Measurements from ENCODE around the gene ZNF564. TPM values are rescaled to one million over a fixed set of nuclear protein-coding genes. Genes with fewer than 3 reads are reported as not detected.

Gene ZNF564
- total RNA-seq, 1 donor from 2014 or later = 11.5 TPM

- no peaks in the 10 kb centered on the region for H3K9me3 ChIP-seq (ENCODE audit: insufficient read depth, low read depth, low read length)
- peak overlapping the region; percentile 41 for H3K4me2 ChIP-seq (ENCODE audit: low read length)
- no peaks in the 10 kb centered on the region for H3K79me2 ChIP-seq (ENCODE audit: insufficient read depth, low read length)
- H3K9ac ChIP-seq (ENCODE audit: low read length) = no peak overlapping the region
- peaks cover 4% of the 10 kb centered on the region for H3K4me1 ChIP-seq (ENCODE audit: insufficient read depth, low read length)
- Mint-ChIP-seq H3K4me1 (ENCODE audit: low read depth, unreplicated experiment) (peaks cover 2% of the 10 kb centered on the region), H3K27ac (ENCODE audit: unreplicated experiment) (no peak overlapping the region), H3K4me3 (ENCODE audit: unreplicated experiment) (no peak overlapping the region), H3K36me3 (ENCODE audit: low read depth, unreplicated experiment) (no peaks in the 10 kb centered on the region), H3K9me3 (ENCODE audit: unreplicated experiment) (peaks cover 6% of the 10 kb centered on the region), H3K27me3 (ENCODE audit: low read depth, unreplicated experiment) (peaks cover 17% of the 10 kb centered on the region)
- H3K27ac ChIP-seq (ENCODE audit: low read depth, low read length) = no peak overlapping the region
- DNase-seq (ENCODE audit: low read depth) = peak; percentile 64
- peak; percentile 82 for FAIRE-seq
- H2AFZ ChIP-seq (ENCODE audit: low read depth, low read length) = peak overlapping the region; percentile 69
- H3K36me3 ChIP-seq (ENCODE audit: insufficient read depth, low read length) = no peaks in the 10 kb centered on the region
- H3K27me3 ChIP-seq (ENCODE audit: insufficient read depth, low read length) = no peaks in the 10 kb centered on the region
- no peak overlapping the region for H3K4me3 ChIP-seq (ENCODE audit: insufficient read depth, low read depth, low read length)
- TF ChIP-seq EZH2 (IDR thresholded peaks at IDR 0.05; ENCODE audit: insufficient read depth, low read length) = no peak
- TF ChIP-seq, protein P1, sequence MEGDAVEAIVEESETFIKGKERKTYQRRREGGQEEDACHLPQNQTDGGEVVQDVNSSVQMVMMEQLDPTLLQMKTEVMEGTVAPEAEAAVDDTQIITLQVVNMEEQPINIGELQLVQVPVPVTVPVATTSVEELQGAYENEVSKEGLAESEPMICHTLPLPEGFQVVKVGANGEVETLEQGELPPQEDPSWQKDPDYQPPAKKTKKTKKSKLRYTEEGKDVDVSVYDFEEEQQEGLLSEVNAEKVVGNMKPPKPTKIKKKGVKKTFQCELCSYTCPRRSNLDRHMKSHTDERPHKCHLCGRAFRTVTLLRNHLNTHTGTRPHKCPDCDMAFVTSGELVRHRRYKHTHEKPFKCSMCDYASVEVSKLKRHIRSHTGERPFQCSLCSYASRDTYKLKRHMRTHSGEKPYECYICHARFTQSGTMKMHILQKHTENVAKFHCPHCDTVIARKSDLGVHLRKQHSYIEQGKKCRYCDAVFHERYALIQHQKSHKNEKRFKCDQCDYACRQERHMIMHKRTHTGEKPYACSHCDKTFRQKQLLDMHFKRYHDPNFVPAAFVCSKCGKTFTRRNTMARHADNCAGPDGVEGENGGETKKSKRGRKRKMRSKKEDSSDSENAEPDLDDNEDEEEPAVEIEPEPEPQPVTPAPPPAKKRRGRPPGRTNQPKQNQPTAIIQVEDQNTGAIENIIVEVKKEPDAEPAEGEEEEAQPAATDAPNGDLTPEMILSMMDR (IDR thresholded peaks at IDR 0.05; ENCODE audit: insufficient read depth, low read depth, low read length) = peak; percentile 93
- no peaks in the 10 kb centered on the region for H4K20me1 ChIP-seq (ENCODE audit: insufficient read depth, low read length)
Observed at GRCh38 chr19:12564016-12564664, 12.9 kb upstream of the ZNF564 start.

GRCh38 chr19:12555456-12555930 is 4.2 kb upstream of the ZNF564 start:
- no peaks in the 10 kb centered on the region for H3K4me1 Mint-ChIP-seq (ENCODE audit: low read depth, unreplicated experiment)
- peaks cover 5% of the 10 kb centered on the region for H3K4me1 ChIP-seq (ENCODE audit: insufficient read depth, low read length)
- no peak overlapping the region for H2AFZ ChIP-seq (ENCODE audit: low read depth, low read length)
- TF ChIP-seq EZH2 (IDR thresholded peaks at IDR 0.05; ENCODE audit: insufficient read depth, low read length) = no peak
- TF ChIP-seq, protein P1 (IDR thresholded peaks at IDR 0.05; ENCODE audit: insufficient read depth, low read depth, low read length) = no peak
- H3K27ac Mint-ChIP-seq (ENCODE audit: unreplicated experiment) = no peak overlapping the region
- no peaks in the 10 kb centered on the region for H4K20me1 ChIP-seq (ENCODE audit: insufficient read depth, low read length)
- no peak overlapping the region for H3K4me3 ChIP-seq (ENCODE audit: insufficient read depth, low read depth, low read length)
- H3K4me2 ChIP-seq (ENCODE audit: low read length) = no peak overlapping the region
- no peaks in the 10 kb centered on the region for H3K36me3 ChIP-seq (ENCODE audit: insufficient read depth, low read length)
- no peak for FAIRE-seq
- H3K9me3 ChIP-seq (ENCODE audit: insufficient read depth, low read depth, low read length) = no peaks in the 10 kb centered on the region
- H3K9me3 Mint-ChIP-seq (ENCODE audit: unreplicated experiment) = peaks cover 4% of the 10 kb centered on the region
- no peaks in the 10 kb centered on the region for H3K27me3 ChIP-seq (ENCODE audit: insufficient read depth, low read length)
- H3K36me3 Mint-ChIP-seq (ENCODE audit: low read depth, unreplicated experiment) = no peaks in the 10 kb centered on the region
- no peak overlapping the region for H3K27ac ChIP-seq (ENCODE audit: low read depth, low read length)
- H3K27me3 Mint-ChIP-seq (ENCODE audit: low read depth, unreplicated experiment) = peaks cover 10% of the 10 kb centered on the region
- no peak for DNase-seq (ENCODE audit: low read depth)
- H3K4me3 Mint-ChIP-seq (ENCODE audit: unreplicated experiment) = no peak overlapping the region
- H3K9ac ChIP-seq (ENCODE audit: low read length) = no peak overlapping the region
- peaks cover 6% of the 10 kb centered on the region for H3K79me2 ChIP-seq (ENCODE audit: insufficient read depth, low read length)

GRCh38 chr19:12546903-12547302 is 4.4 kb downstream of the ZNF564 start:
- no peak for FAIRE-seq
- H3K27ac Mint-ChIP-seq (ENCODE audit: unreplicated experiment) = no peak overlapping the region
- no peaks in the 10 kb centered on the region for H3K27me3 Mint-ChIP-seq (ENCODE audit: low read depth, unreplicated experiment)
- no peak for DNase-seq (ENCODE audit: low read depth)
- no peak overlapping the region for H3K27ac ChIP-seq (ENCODE audit: low read depth, low read length)
- H3K9me3 ChIP-seq (ENCODE audit: insufficient read depth, low read depth, low read length) = peaks cover 4% of the 10 kb centered on the region
- H3K4me2 ChIP-seq (ENCODE audit: low read length) = no peak overlapping the region
- no peak overlapping the region for H2AFZ ChIP-seq (ENCODE audit: low read depth, low read length)
- H3K9me3 Mint-ChIP-seq (ENCODE audit: unreplicated experiment) = peaks cover 20% of the 10 kb centered on the region
- H3K36me3 ChIP-seq (ENCODE audit: insufficient read depth, low read length) = no peaks in the 10 kb centered on the region
- peaks cover 20% of the 10 kb centered on the region for H3K4me1 Mint-ChIP-seq (ENCODE audit: low read depth, unreplicated experiment)
- no peak overlapping the region for H3K4me3 Mint-ChIP-seq (ENCODE audit: unreplicated experiment)
- H3K9ac ChIP-seq (ENCODE audit: low read length) = no peak overlapping the region
- TF ChIP-seq, protein P1 (IDR thresholded peaks at IDR 0.05; ENCODE audit: insufficient read depth, low read depth, low read length) = no peak
- no peak for TF ChIP-seq EZH2 (IDR thresholded peaks at IDR 0.05; ENCODE audit: insufficient read depth, low read length)
- H3K27me3 ChIP-seq (ENCODE audit: insufficient read depth, low read length) = no peaks in the 10 kb centered on the region
- H3K4me1 ChIP-seq (ENCODE audit: insufficient read depth, low read length) = peaks cover 14% of the 10 kb centered on the region
- no peak overlapping the region for H3K4me3 ChIP-seq (ENCODE audit: insufficient read depth, low read depth, low read length)
- H4K20me1 ChIP-seq (ENCODE audit: insufficient read depth, low read length) = peaks cover 33% of the 10 kb centered on the region
- H3K79me2 ChIP-seq (ENCODE audit: insufficient read depth, low read length) = peaks cover 80% of the 10 kb centered on the region
- H3K36me3 Mint-ChIP-seq (ENCODE audit: low read depth, unreplicated experiment) = peaks cover 44% of the 10 kb centered on the region
